Measurements from ENCODE around the gene ST7. TPM values are rescaled to one million over a fixed set of nuclear protein-coding genes. Genes with fewer than 3 reads are reported as not detected.

ST7 gene
- total RNA-seq, 4 donors from 2014 or later: 13.5 to 24.9 (median 18.6) TPM

- no peak overlapping the region for H3K4me3 ChIP-seq
- H3K27me3 ChIP-seq: no peaks in the 10 kb centered on the region
- H3K36me3 ChIP-seq: no peaks in the 10 kb centered on the region
- 87 to 94% methylated on average over 3 to 10 of the region's 10 CpGs for WGBS, 2 donors
- TF ChIP-seq EP300 (IDR thresholded peaks at IDR 0.05): no peak
- TF ChIP-seq CTCF (IDR thresholded peaks at IDR 0.05): no peak
- no peak for TF ChIP-seq POLR2A (IDR thresholded peaks at IDR 0.05)
- no peak for DNase-seq (ENCODE audit: low spot score in 2 of 2)
- H3K4me1 ChIP-seq: no peaks in the 10 kb centered on the region
- no peak overlapping the region for H3K27ac ChIP-seq
- H3K9me3 ChIP-seq: no peaks in the 10 kb centered on the region
Observed at GRCh38 chr7:117278040-117278439, 324.7 kb downstream of the ST7 start.

- Histone ChIP-seq H3K27ac (no peak overlapping the region), H3K27me3 (no peaks in the 10 kb centered on the region), H3K36me3 (no peaks in the 10 kb centered on the region), H3K4me1 (no peaks in the 10 kb centered on the region), H3K9me3 (no peaks in the 10 kb centered on the region), H3K4me3 (no peak overlapping the region)
- TF ChIP-seq CTCF (IDR thresholded peaks at IDR 0.05): no peak
- TF ChIP-seq EP300 (IDR thresholded peaks at IDR 0.05): no peak
- no peak for TF ChIP-seq POLR2A (IDR thresholded peaks at IDR 0.05)
- no peak for DNase-seq (ENCODE audit: low spot score in 2 of 2)
- WGBS, 2 donors: 87 to 90% methylated on average over 2 of the region's 2 CpGs
Observed at GRCh38 chr7:117279203-117279602, 325.9 kb downstream of the ST7 start.

Small RNAs within 50 kb of the gene (small RNA-seq; reads per million reads assigned to genes)
- gene AC002542.1 (not detected), gene MTCYBP6 (not detected), gene RF00019 (not detected), gene RF02179 (not detected), gene RF02180 (not detected), gene RF02181 (not detected), gene RF02183 (not detected), gene RF02184 (not detected), gene RF02185 (not detected), gene RF02188 (not detected), gene RNA5SP239 (not detected)

Other genes with a start within 250 kb of the ST7 start
- gene CAPZA2, start 90.9 kb upstream of the ST7 start, total RNA-seq: 100 to 1,000 TPM in 2 of 4 donors, 10 to 100 TPM in 2; 55.5 to 127 (median 99.2) TPM

All from tibial nerve (tissue), 4 donors.